Measurements from ENCODE around the gene APPBP2. TPM values are rescaled to one million over a fixed set of nuclear protein-coding genes. Genes with fewer than 3 reads are reported as not detected.

Gene APPBP2
- total and polyA plus RNA-seq, 2 of the 8 experiments (the other 6 are each of a cell fraction or from before 2014, with no cell fraction given): 3.3 to 18.0 TPM

DNA sequence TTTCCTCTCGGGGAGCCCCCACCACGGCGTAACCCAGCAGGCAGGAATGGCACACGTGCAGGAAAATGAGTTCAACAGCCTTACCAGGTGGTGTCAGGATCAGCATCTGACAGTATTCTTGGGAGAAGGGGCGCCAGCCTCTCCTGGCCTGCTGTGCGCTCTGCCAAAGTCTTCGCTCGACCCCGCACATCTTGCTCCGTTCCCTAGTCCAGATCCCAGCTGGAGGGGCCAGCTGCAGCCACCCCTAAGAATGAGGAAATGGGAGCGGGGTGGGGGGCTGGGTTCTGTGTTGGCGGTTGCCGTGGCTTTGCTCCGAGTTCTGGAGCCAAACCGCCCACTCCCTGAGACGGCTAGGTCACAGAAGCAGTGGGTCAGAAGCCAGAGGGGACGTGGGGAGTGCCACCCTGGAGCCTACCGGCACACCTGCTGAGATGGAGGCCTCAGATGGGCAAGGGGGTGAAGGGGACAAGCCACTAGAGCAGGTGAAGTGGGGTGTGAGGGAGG is 103.8 kb downstream of the APPBP2 start, which contains the start of gene CHCT1:
CHCT1 (plus strand) TSS at position 328 of the 504 bp plus-strand sequence; CDS start at position 432, 104 bp downstream.
- peaks cover 0 to 7% (median 6%) of the 10 kb centered on the region in 4 experiments; a peak in 6 of 7 replicates for H3K4me1 ChIP-seq (replicated peaks in 1 of 4; ENCODE audit: control insufficient read depth in 3 of 4, insufficient read depth in 4 of 4, low read length in 3 of 4)
- H4K5ac ChIP-seq (ENCODE audit: insufficient read length, low read depth, low read length): peak within 1 kb of the TSS; percentile 83
- peaks cover 3% of the 10 kb centered on the region; the same call in 1 of the 2 replicates for H3K23me2 ChIP-seq (ENCODE audit: low read depth, low read length)
- H2AK5ac ChIP-seq (ENCODE audit: low read depth, low read length): no peak within 1 kb of the TSS
- no peak for DNase-seq (ENCODE audit: low read depth in 1 of 2, low spot score in 2 of 2)
- peak within 1 kb of the TSS; percentile 44 for H3K4ac ChIP-seq (replicated peaks; ENCODE audit: insufficient read length, low read depth, low read length)
- peak within 1 kb of the TSS; percentile 80 for H4K8ac ChIP-seq (ENCODE audit: extremely low read depth, insufficient read depth, low read length)
- no peaks in the 10 kb centered on the region for H4K20me1 ChIP-seq (replicated peaks in 1 of 2; ENCODE audit: control insufficient read depth in 1 of 2, insufficient read depth in 2 of 2, low read length in 2 of 2)
- no peaks in the 10 kb centered on the region for H3K79me1 ChIP-seq (ENCODE audit: low read depth, low read length)
- 45% methylated on average over 12 of the region's 18 CpGs; no CpG with 5 or more reads in 1 of the 2 experiments for WGBS, 2 experiments (ENCODE audit: extremely low coverage in 1 of 2, insufficient coverage in 1 of 2, insufficient read length in 1 of 2, insufficient replicate concordance in 2 of 2, low coverage in 1 of 2, low lambda C conversion rate in 2 of 2, missing lambda C conversion rate in 1 of 2)
- no peak within 1 kb of the TSS; the same call in 1 of the 2 replicates for H3K27ac ChIP-seq (ENCODE audit: low read depth, low read length)
- H2BK120ac ChIP-seq (replicated peaks; ENCODE audit: low read depth, low read length): peak within 1 kb of the TSS; percentile 73
- peak within 1 kb of the TSS; percentile 36; the same call in 1 of the 2 replicates for H2BK15ac ChIP-seq (ENCODE audit: low read length)
- H3K14ac ChIP-seq (ENCODE audit: insufficient read length): peak within 1 kb of the TSS; percentile 5
- FAIRE-seq: no peak
- 0 out of 2 replicates have a peak within 1 kb of the TSS, but pooled peaks have one; percentile 60 for H2BK12ac ChIP-seq (ENCODE audit: low read depth, low read length)
- H2BK5ac ChIP-seq (ENCODE audit: low read depth, low read length): peak within 1 kb of the TSS; percentile 78; the same call in 1 of the 2 replicates
- H3K4me2 ChIP-seq (ENCODE audit: insufficient read depth in 1 of 2, low read depth in 2 of 2, low read length in 2 of 2): peak within 1 kb of the TSS; percentile 66 to 67
- POLR2A ChIA-PET (ENCODE audit: partially characterized antibody): interaction anchor here (1.7 kb wide), 1 partner anchor 151 kb away, joined by 3 read pairs; no protein-coding TSS in a partner anchor
- no peaks in the 10 kb centered on the region for H3K9me3 ChIP-seq (ENCODE audit: insufficient read depth in 2 of 2, low read depth in 1 of 2, low read length in 1 of 2)
- H3K79me2 ChIP-seq (ENCODE audit: control insufficient read depth in 1 of 2, insufficient read depth in 2 of 2, low read length in 2 of 2): no peaks in the 10 kb centered on the region
- H3K56ac ChIP-seq (replicated peaks; ENCODE audit: insufficient read length, low read depth, low read length): peak within 1 kb of the TSS; percentile 82
- peak within 1 kb of the TSS in 2 of 4 experiments; percentile 34 to 58; a peak in 4 of 7 replicates for H3K9ac ChIP-seq (replicated peaks in 1 of 4; ENCODE audit: extremely low read depth in 1 of 4, low read depth in 3 of 4, low read length in 3 of 4)
- H3K18ac ChIP-seq (ENCODE audit: extremely low read depth, low read length): peak within 1 kb of the TSS; percentile 95
- peak within 1 kb of the TSS; percentile 52 for H3K23ac ChIP-seq (ENCODE audit: insufficient read length)
- peak within 1 kb of the TSS; percentile 52; the same call in 1 of the 2 replicates for H2AFZ ChIP-seq (ENCODE audit: low read length)
- H3K27me3 ChIP-seq (replicated peaks in 1 of 4; ENCODE audit: control insufficient read depth in 3 of 4, extremely low read depth in 1 of 4, insufficient read depth in 3 of 4, low read length in 3 of 4): peaks cover 0 to 11% (median 9%) of the 10 kb centered on the region in 4 experiments; a peak in 4 of 7 replicates
- CTCF ChIA-PET (ENCODE audit: partially characterized antibody): interaction anchor here (0.6 to 1.7 kb wide), 8 partner anchors 13 to 290 kb away, joined by 3 to 7 read pairs (median 4); no protein-coding TSS in a partner anchor
- H3K4me3 ChIP-seq (ENCODE audit: extremely low read depth in 1 of 4, insufficient read depth in 2 of 4, low read depth in 3 of 4, low read length in 4 of 4): peak within 1 kb of the TSS; percentile 36 to 69 (median 54)
- peak within 1 kb of the TSS; percentile 92 for H4K91ac ChIP-seq (replicated peaks; ENCODE audit: insufficient read length, low read length)
- H2BK20ac ChIP-seq (ENCODE audit: low read length): peak within 1 kb of the TSS; percentile 61; the same call in 1 of the 2 replicates
- H3K36me3 ChIP-seq (ENCODE audit: control insufficient read depth in 2 of 4, insufficient read depth in 4 of 4, low read length in 3 of 4): no peaks in the 10 kb centered on the region
- no peak for TF ChIP-seq KDM5A (IDR thresholded peaks at IDR 0.05; ENCODE audit: low read length)

Measured in H1 (cell line).